HG03354 (cell line): ENCODE measurements around the gene DDX39B.

Source experiments
- ATAC-seq: cut with Tn5 transposase; IDR thresholded peaks from one replicate; pipeline ENCODE4 v1.9.1; 2021; ENCODE audit warnings: mild to moderate bottlenecking; ENCODE audit not compliant: unreplicated experiment, poor library complexity, severe bottlenecking

The DDX39B gene

DNA sequence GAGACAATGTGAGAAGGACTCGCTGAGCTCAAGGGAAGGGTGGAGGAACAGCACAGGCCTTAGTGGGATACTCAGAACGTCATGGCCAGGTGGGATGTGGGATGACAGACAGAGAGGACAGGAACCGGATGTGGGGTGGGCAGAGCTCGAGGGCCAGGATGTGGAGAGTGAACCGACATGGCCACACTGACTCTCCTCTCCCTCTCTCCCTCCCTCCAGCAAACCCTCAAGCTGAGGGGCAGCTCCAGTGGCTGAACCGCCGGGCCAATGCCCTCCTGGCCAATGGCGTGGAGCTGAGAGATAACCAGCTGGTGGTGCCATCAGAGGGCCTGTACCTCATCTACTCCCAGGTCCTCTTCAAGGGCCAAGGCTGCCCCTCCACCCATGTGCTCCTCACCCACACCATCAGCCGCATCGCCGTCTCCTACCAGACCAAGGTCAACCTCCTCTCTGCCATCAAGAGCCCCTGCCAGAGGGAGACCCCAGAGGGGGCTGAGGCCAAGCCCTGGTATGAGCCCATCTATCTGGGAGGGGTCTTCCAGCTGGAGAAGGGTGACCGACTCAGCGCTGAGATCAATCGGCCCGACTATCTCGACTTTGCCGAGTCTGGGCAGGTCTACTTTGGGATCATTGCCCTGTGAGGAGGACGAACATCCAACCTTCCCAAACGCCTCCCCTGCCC, 35.2 kb upstream of the DDX39B start:
- ATAC-seq, result no peak

DNA sequence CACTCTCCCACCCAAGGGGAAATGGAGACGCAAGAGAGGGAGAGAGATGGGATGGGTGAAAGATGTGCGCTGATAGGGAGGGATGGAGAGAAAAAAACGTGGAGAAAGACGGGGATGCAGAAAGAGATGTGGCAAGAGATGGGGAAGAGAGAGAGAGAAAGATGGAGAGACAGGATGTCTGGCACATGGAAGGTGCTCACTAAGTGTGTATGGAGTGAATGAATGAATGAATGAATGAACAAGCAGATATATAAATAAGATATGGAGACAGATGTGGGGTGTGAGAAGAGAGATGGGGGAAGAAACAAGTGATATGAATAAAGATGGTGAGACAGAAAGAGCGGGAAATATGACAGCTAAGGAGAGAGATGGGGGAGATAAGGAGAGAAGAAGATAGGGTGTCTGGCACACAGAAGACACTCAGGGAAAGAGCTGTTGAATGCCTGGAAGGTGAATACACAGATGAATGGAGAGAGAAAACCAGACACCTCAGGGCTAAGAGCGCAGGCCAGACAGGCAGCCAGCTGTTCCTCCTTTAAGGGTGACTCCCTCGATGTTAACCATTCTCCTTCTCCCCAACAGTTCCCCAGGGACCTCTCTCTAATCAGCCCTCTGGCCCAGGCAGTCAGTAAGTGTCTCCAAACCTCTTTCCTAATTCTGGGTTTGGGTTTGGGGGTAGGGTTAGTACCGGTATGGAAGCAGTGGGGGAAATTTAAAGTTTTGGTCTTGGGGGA, 34.3 kb upstream of the DDX39B start:
- ATAC-seq, result no peak

DNA sequence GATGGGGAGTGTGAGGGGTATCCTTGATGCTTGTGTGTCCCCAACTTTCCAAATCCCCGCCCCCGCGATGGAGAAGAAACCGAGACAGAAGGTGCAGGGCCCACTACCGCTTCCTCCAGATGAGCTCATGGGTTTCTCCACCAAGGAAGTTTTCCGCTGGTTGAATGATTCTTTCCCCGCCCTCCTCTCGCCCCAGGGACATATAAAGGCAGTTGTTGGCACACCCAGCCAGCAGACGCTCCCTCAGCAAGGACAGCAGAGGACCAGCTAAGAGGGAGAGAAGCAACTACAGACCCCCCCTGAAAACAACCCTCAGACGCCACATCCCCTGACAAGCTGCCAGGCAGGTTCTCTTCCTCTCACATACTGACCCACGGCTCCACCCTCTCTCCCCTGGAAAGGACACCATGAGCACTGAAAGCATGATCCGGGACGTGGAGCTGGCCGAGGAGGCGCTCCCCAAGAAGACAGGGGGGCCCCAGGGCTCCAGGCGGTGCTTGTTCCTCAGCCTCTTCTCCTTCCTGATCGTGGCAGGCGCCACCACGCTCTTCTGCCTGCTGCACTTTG, 33.6 kb upstream of the DDX39B start, which contains the start of gene TNF:
TNF (plus strand) TSS at position 231 of the 567 bp plus-strand sequence; CDS start at position 408, 177 bp downstream.
- no peak for ATAC-seq

DNA sequence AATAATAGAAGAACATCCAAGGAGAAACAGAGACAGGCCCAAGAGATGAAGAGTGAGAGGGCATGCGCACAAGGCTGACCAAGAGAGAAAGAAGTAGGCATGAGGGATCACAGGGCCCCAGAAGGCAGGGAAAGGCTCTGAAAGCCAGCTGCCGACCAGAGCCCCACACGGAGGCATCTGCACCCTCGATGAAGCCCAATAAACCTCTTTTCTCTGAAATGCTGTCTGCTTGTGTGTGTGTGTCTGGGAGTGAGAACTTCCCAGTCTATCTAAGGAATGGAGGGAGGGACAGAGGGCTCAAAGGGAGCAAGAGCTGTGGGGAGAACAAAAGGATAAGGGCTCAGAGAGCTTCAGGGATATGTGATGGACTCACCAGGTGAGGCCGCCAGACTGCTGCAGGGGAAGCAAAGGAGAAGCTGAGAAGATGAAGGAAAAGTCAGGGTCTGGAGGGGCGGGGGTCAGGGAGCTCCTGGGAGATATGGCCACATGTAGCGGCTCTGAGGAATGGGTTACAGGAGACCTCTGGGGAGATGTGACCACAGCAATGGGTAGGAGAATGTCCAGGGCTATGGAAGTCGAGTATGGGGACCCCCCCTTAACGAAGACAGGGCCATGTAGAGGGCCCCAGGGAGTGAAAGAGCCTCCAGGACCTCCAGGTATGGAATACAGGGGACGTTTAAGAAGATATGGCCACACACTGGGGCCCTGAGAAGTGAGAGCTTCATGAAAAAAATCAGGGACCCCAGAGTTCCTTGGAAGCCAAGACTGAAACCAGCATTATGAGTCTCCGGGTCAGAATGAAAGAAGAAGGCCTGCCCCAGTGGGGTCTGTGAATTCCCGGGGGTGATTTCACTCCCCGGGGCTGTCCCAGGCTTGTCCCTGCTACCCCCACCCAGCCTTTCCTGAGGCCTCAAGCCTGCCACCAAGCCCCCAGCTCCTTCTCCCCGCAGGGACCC, 32.6 kb upstream of the DDX39B start:
- ATAC-seq, result no peak

DNA sequence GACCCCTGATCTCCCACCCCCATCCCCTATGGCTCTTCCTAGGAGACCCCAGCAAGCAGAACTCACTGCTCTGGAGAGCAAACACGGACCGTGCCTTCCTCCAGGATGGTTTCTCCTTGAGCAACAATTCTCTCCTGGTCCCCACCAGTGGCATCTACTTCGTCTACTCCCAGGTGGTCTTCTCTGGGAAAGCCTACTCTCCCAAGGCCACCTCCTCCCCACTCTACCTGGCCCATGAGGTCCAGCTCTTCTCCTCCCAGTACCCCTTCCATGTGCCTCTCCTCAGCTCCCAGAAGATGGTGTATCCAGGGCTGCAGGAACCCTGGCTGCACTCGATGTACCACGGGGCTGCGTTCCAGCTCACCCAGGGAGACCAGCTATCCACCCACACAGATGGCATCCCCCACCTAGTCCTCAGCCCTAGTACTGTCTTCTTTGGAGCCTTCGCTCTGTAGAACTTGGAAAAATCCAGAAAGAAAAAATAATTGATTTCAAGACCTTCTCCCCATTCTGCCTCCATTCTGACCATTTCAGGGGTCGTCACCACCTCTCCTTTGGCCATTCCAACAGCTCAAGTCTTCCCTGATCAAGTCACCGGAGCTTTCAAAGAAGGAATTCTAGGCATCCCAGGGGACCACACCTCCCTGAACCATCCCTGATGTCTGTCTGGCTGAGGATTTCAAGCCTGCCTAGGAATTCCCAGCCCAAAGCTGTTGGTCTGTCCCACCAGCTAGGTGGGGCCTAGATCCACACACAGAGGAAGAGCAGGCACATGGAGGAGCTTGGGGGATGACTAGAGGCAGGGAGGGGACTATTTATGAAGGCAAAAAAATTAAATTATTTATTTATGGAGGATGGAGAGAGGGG, 31.7 kb upstream of the DDX39B start:
- ATAC-seq, result no peak

DNA sequence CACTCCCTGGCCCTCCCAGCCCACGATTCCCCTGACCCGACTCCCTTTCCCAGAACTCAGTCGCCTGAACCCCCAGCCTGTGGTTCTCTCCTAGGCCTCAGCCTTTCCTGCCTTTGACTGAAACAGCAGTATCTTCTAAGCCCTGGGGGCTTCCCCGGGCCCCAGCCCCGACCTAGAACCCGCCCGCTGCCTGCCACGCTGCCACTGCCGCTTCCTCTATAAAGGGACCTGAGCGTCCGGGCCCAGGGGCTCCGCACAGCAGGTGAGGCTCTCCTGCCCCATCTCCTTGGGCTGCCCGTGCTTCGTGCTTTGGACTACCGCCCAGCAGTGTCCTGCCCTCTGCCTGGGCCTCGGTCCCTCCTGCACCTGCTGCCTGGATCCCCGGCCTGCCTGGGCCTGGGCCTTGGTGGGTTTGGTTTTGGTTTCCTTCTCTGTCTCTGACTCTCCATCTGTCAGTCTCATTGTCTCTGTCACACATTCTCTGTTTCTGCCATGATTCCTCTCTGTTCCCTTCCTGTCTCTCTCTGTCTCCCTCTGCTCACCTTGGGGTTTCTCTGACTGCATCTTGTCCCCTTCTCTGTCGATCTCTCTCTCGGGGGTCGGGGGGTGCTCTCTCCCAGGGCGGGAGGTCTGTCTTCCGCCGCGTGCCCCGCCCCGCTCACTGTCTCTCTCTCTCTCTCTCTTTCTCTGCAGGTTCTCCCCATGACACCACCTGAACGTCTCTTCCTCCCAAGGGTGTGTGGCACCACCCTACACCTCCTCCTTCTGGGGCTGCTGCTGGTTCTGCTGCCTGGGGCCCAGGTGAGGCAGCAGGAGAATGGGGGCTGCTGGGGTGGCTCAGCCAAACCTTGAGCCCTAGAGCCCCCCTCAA, 30.5 kb upstream of the DDX39B start, which contains the start of gene LTA:
LTA (plus strand) TSS at position 249 of the 871 bp plus-strand sequence; CDS start at position 703, 454 bp downstream.
- ATAC-seq, result peak; percentile 43

DNA sequence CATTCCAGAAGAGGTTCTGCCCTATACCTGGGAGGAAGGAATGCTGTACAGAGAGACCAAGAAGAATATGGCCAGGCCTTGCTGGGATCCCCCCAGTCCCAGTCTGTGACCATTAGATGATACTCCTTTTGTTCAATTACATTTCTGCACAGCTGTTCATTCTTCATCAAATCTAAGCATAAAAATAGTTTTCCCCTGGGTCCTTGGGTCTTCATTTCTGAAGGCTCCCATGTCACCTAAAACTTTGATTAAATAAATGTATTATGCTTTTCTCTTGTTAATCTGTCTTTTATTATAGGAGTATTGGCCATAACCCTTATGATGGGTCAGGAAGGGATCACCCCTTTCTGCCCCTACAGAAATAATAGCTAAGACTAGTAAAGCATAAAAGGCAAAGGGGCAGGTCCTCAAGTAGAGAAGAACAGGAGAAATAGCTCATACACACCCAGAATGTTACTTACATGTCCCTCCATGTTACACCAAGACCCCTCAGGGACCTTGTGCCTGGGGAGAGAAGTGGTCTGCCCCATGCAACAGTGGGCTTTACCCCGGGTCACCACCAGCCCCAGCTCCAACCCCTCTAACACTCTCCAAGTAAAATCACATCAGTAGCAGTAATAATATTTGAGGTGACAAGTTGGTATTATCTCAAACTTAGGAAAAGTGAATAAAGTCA, 28.2 kb upstream of the DDX39B start:
- ATAC-seq, result no peak

DNA sequence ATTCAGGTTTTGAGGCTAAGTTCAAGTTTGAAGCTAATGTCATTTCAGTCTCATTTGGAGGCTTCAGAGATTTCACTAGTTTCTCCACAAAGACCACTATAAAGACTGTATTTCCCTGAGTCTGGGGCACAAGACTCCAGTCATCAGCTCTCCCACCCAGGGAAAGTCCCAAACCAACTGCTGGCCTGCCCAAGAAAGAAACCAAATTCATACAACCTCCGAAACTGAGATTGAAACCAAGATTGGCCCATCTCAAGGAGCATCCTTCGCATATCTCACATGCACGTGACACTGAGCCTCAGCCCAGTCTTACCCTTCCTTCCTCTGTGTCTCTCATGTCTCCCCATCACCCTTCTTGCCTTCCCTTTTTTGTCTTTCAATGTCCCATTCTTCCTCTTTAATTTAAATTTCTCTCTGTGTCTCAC, 26.7 kb upstream of the DDX39B start:
- ATAC-seq, result peak; percentile 74

DNA sequence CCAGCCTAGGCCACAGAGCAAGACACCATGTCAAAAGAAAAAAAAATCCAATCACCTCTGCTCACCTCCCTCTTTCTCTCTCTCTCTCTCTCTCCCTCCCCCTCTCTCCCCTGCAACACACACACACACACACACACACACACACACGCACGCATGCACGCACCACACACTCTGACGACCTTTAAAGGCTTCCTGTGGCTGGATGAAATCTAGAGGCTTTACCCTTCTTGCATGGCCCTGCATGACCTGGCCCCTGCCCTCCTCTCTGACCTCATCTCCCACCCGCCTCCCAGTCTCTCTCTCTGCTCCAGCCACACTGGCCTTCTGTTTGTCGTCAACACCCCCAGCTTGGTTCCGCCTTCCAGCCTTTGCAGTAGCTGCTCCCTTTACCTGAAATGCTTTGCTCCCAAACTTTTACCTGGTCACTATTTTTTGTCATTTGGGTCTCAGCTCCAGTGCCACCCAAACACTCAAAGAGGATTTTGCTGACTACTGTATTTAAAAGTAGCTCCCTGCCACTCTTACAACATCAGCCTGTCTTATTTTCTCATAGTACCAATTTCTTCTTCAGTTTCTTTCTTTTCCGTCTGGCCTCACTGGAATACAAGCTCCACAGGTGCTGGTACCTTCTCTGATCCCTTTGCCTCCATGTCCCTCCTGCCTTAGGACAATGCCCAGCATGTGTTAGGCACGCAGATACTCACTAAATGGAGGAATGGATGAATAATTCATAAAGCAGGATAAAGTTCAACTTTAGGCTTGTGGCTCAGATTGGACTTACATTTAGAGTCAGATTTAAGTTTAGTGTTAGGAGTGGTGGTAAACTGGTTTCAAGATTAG, 25.9 kb upstream of the DDX39B start:
- ATAC-seq, result no peak

DNA sequence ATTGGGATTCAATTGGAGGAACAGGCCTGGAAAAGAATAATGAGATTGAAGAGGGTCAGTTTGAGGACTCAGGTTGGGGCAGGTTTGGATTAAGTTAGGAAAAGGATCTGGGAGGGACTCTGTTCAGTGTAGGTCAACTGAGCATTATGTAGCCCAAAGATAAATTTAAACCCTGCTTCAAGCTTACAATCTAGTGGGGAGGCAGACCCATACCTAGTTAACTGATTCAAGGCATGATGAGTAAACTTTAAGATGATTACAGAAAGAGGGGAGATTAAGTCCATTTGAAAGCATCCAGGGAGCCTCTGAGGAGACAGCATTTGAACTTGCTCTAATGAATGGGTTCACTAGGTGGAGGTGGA, 18.9 kb upstream of the DDX39B start:
- no peak for ATAC-seq

DNA sequence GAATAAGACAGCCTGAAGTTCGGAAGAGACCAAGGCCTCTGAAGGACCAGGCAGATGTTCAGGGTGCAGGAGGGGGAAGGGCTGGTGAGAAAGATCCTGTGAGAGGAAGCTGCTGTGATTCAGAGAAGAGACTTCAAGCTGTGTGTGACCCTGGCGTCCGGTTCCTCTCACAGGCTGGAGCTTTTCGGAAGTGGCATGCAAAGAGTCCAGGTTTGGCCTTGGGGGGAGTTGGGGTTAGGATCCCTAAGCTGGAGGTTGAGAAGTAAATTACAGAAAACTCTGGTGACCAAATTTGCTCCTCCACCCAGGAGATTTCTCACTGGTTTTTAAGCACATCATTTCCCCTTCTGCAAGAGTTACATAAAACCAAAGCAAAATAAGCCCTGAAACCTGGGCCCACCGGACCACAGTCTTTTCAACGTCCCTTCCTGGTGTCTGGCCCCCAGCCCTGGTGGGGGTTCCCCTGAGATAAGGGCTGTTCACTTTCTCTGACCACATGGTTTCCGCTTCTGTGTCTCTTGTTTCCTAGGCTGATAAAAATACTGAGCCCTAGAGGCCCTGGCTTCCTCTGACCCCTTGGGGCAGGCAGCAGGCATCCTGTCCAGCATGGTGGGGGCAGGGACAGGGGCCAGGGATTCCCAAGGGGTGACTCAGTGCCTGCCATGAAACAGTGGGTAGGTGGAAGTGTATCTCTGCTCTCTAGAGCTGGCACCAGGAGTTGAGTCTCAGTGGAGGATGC, 18.3 kb upstream of the DDX39B start:
- peak; percentile 69 for ATAC-seq

DNA sequence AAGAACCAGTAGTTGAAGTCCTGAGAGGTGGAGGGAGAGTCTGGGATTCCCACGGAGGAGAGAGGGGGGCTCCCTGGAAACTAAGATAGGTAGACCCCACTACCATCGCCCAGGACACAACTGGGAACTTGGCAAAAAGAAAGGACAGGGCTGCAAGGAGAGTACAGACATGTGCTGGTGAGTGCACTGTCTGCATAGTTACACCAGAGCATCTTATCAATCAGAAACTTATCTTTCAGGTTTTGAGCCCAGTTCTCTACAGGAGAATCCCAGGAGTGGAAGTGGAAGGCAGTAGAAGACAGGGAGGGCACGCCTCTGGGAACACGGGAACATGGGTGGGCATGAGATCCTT, 17.8 kb upstream of the DDX39B start:
- ATAC-seq, result peak; percentile 4

DNA sequence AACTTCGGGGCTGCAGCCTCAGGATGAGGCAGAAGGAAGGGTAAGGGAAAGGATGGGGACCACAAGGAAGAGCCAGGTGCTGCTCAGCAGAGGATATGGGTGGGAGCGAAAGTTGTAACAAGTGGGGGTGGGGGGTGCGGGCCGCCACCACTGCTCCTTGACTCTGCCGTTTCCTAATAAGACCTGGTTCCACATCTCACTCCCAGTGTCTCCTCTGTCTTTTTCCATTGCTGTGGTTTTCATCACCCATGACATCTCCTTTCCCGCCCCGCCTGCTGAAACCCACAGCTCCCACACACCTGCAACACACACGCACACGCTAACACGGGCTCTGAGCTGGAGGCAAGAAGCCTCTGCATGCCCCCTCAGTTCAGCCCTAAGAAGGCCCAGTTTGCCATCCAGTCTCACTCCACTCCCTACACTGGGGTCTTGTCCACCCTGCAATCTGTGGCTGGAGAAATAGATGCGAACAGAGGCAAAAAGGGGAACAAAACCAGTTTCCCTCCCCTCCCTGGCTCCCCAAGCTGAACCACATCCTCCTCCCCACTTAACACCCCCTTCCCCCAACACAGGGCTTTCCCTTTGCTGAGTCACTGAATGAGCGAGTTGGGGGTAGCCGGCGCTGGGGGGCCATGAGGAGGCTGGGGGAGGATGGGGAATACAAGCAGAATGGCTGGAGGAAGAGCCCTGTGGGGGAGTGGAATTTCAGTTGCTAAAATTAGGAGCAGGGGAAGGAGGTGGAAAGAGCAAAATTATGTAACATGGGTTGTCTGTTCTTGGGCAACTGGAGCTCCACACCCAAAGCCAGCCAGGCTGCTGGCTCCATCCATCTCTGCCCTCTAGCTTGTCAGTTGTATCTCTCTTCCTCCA, 17.1 kb upstream of the DDX39B start:
- ATAC-seq, result no peak

DNA sequence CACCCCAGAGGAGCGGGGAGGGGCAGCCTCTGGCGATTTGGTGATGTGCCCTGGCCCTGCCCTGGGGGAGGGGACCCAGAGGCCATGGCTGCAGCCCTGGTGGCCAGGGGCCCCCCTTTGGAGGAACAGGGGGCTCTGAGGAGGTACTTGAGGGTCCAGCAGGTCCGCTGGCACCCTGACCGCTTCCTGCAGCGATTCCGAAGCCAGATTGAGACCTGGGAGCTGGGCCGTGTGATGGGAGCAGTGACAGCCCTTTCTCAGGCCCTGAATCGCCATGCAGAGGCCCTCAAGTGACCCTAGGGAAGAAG, 16.5 kb upstream of the DDX39B start:
- no peak for ATAC-seq
